IMR-90 (cell line): ENCODE measurements around the gene SCFD2. TPM values are rescaled to one million over a fixed set of nuclear protein-coding genes. Genes with fewer than 3 reads are reported as not detected.

Source experiments
- ATAC-seq: fragments of 200-7000 bp; cut with Tn5 transposase; 2 replicates; pipeline ENCODE4 v1.9.1; 2020; ENCODE audit warnings: low read depth, mild to moderate bottlenecking, moderate library complexity
- BruUV-seq: library from RNA; stranded (reverse); fragments of 400-500 nt; replicated peaks from 2 replicates; lab custom pipeline; 2021; lab: Mats Ljungman, UMichigan
- CTCF ChIA-PET: fragments of 300-600 bp; formaldehyde crosslinking; extraction: SDS; loops from one replicate; lab custom pipeline; 2021; ENCODE audit warnings: antibody characterized with exemption; lab: Yijun Ruan, JAX
- POLR2A ChIA-PET: fragments of 300-600 bp; sonication (Branson Sonifier 250); formaldehyde crosslinking; loops from one replicate; lab custom pipeline; 2022; ENCODE audit warnings: antibody characterized with exemption; ENCODE audit not compliant: unreplicated experiment; lab: Charles Lee
- DNase-seq: peaks from one replicate; pipeline ENCODE4 v3.0.0; 2013
- H2AFZ ChIP-seq: replicated peaks from 2 replicates; pipeline ENCODE3; 2013; ENCODE audit warnings: low read length, mild to moderate bottlenecking; ENCODE audit not compliant: poor library complexity
- H2AK5ac ChIP-seq: 2 replicates; pipeline ENCODE4 v1.6.1; 2013; ENCODE audit warnings: low read depth, low read length, inconsistent platforms
- H2AK9ac ChIP-seq: replicated peaks from 2 replicates; pipeline ENCODE3; 2013; ENCODE audit warnings: mild to moderate bottlenecking, low read depth, low read length, moderate library complexity; ENCODE audit not compliant: poor library complexity
- H2BK120ac ChIP-seq: 2 replicates; pipeline ENCODE4 v1.6.1; 2013; ENCODE audit warnings: low read depth, low read length, inconsistent platforms
- H2BK15ac ChIP-seq: 3 replicates; pipeline ENCODE4 v1.6.1; 2013; ENCODE audit warnings: low read depth, low read length, inconsistent platforms
- H2BK20ac ChIP-seq: 2 replicates; pipeline ENCODE4 v1.6.1; 2013; ENCODE audit warnings: low read depth, mild to moderate bottlenecking, inconsistent platforms, low read length, moderate library complexity
- H2BK5ac ChIP-seq: 2 replicates; pipeline ENCODE4 v1.6.1; 2013; ENCODE audit warnings: mild to moderate bottlenecking, low read depth, low read length, inconsistent platforms; ENCODE audit not compliant: poor library complexity, severe bottlenecking
- H3K14ac ChIP-seq: replicated peaks from 2 replicates; pipeline ENCODE4 v1.6.1; 2013; ENCODE audit warnings: low read depth, low read length, inconsistent platforms
- H3K18ac ChIP-seq: 2 replicates; pipeline ENCODE4 v1.6.1; 2013; ENCODE audit warnings: low read depth, low read length, control low read depth
- H3K23ac ChIP-seq: 2 replicates; pipeline ENCODE4 v1.6.1; 2013; ENCODE audit warnings: low read depth, low read length, inconsistent platforms
- H3K27ac ChIP-seq: 2 replicates; pipeline ENCODE4 v1.5.1; 2013; ENCODE audit warnings: mild to moderate bottlenecking, control low read depth, low read length; ENCODE audit not compliant: insufficient read depth
- H3K27me3 ChIP-seq: 2 replicates; pipeline ENCODE4 v1.6.1; 2013; ENCODE audit warnings: low read length; ENCODE audit not compliant: control insufficient read depth, insufficient read depth
- H3K36me3 ChIP-seq: 2 replicates; pipeline ENCODE4 v1.6.1; 2013; ENCODE audit warnings: low read length, mixed read lengths; ENCODE audit not compliant: control insufficient read depth, insufficient read depth
- H3K4ac ChIP-seq: 2 replicates; pipeline ENCODE4 v1.6.1; 2013; ENCODE audit warnings: low read depth, low read length, inconsistent platforms
- H3K4me1 ChIP-seq: 2 replicates; pipeline ENCODE4 v1.6.1; 2013; ENCODE audit warnings: low read length, mixed read lengths; ENCODE audit not compliant: control insufficient read depth, insufficient read depth
- H3K4me2 ChIP-seq: 2 replicates; pipeline ENCODE4 v1.6.1; 2013; ENCODE audit warnings: low read depth, mild to moderate bottlenecking, control low read depth, low read length, moderate library complexity
- H3K4me3 ChIP-seq: 2 replicates; pipeline ENCODE4 v1.5.1; 2013; ENCODE audit warnings: low read depth, mild to moderate bottlenecking, control low read depth, low read length, moderate library complexity; ENCODE audit not compliant: insufficient read depth
- H3K56ac ChIP-seq: 2 replicates; pipeline ENCODE4 v1.6.1; 2013; ENCODE audit warnings: low read length, inconsistent platforms; ENCODE audit not compliant: insufficient read depth; ENCODE audit errors: extremely low read depth
- H3K79me1 ChIP-seq, 2 experiments: 2 replicates each; pipeline ENCODE4 v1.6.1; 2013; ENCODE audit warnings: low read length in 2 of 2, inconsistent platforms in 1 of 2, low read depth in 1 of 2
- H3K9ac ChIP-seq: 2 replicates; pipeline ENCODE4 v1.6.1; 2013; ENCODE audit warnings: low read depth, low read length, control low read depth
- H3K9me1 ChIP-seq: 2 replicates; pipeline ENCODE4 v1.6.1; 2013; ENCODE audit warnings: low read length, inconsistent platforms; ENCODE audit not compliant: insufficient read depth
- H3K9me3 ChIP-seq: 2 replicates; pipeline ENCODE4 v1.6.1; 2013; ENCODE audit warnings: low read length; ENCODE audit not compliant: control insufficient read depth, insufficient read depth
- H4K20me1 ChIP-seq: 2 replicates; pipeline ENCODE4 v1.6.1; 2013; ENCODE audit warnings: low read length, inconsistent platforms; ENCODE audit not compliant: insufficient read depth
- H4K5ac ChIP-seq: 2 replicates; pipeline ENCODE4 v1.6.1; 2013; ENCODE audit warnings: mild to moderate bottlenecking, low read depth, low read length, control low read depth
- H4K8ac ChIP-seq, 2 experiments: 2 replicates each; pipeline ENCODE4 v1.6.1; 2013; ENCODE audit warnings: low read depth in 2 of 2, low read length in 2 of 2, control low read depth in 1 of 2, inconsistent platforms in 1 of 2
- H4K91ac ChIP-seq: 2 replicates; pipeline ENCODE4 v1.6.1; 2013; ENCODE audit warnings: low read depth, low read length, inconsistent platforms; ENCODE audit not compliant: insufficient read depth
- BHLHE40 ChIP-seq: fragments of 150-350 bp; IDR thresholded peaks from 2 replicates; pipeline ENCODE4 v1.6.1; 2016; ENCODE audit warnings: mild to moderate bottlenecking, low read depth, low read length
- CEBPB ChIP-seq: IDR thresholded peaks from 2 replicates; pipeline ENCODE4 v1.6.1; 2012; ENCODE audit warnings: low read depth, low read length, improper control_type of control experiment
- CHD1 ChIP-seq: IDR thresholded peaks from 2 replicates; pipeline ENCODE4 v1.6.1; 2012; ENCODE audit warnings: low read depth, low read length, improper control_type of control experiment
- FOS ChIP-seq: fragments of 150-350 bp; IDR thresholded peaks from 2 replicates; pipeline ENCODE4 v1.6.1; 2016; ENCODE audit warnings: low read depth, low read length
- MAFK ChIP-seq: IDR thresholded peaks from 2 replicates; pipeline ENCODE4 v1.6.1; 2012; ENCODE audit warnings: low read depth, low read length, improper control_type of control experiment
- MAZ ChIP-seq: IDR thresholded peaks from 2 replicates; pipeline ENCODE4 v1.6.1; 2012; ENCODE audit warnings: low read depth, mild to moderate bottlenecking, low read length, improper control_type of control experiment, moderate library complexity, borderline replicate concordance
- MXI1 ChIP-seq: IDR thresholded peaks from 2 replicates; pipeline ENCODE4 v1.6.1; 2012; ENCODE audit warnings: low read depth, mild to moderate bottlenecking, low read length, moderate library complexity, borderline replicate concordance
- NFE2L2 ChIP-seq: fragments of 150-350 bp; IDR thresholded peaks from 2 replicates; pipeline ENCODE4 v1.6.1; 2016; ENCODE audit warnings: low read depth, mild to moderate bottlenecking, low read length
- POLR2A ChIP-seq: IDR thresholded peaks from 2 replicates; pipeline ENCODE4 v1.6.1; 2012; ENCODE audit warnings: mild to moderate bottlenecking, low read depth, low read length
- RFX5 ChIP-seq: IDR thresholded peaks from 2 replicates; pipeline ENCODE4 v1.8.0; 2012; ENCODE audit warnings: low read depth, mild to moderate bottlenecking, low read length, moderate library complexity
- SMC3 ChIP-seq: fragments of 150-350 bp; IDR thresholded peaks from 2 replicates; pipeline ENCODE4 v1.6.1; 2016; ENCODE audit warnings: low read depth, mild to moderate bottlenecking, antibody characterized with exemption, low read length, moderate library complexity
- WGBS, 2 experiments: methylation state at CpG; one replicate each; pipeline versions ENCODE4 v1.1.5 to v1.1.7; 2013; ENCODE audit warnings: missing lambda C conversion rate in 2 of 2; ENCODE audit not compliant: insufficient read length in 1 of 2; ENCODE audit errors: extremely low coverage in 2 of 2; 5-methylcytosine and 5-hydroxymethylcytosine counted together
- dilution Hi-C: fragments of 300-500 bp; cut with HindIII; formaldehyde crosslinking; loops from one replicate; pipeline ENCODE4 v1.14.3; 2018; ENCODE audit warnings: low sequenced_read_pairs; ENCODE audit not compliant: unreplicated experiment
- in situ Hi-C: fragments of 300-500 bp; cut with MboI; formaldehyde crosslinking; loops from 3 replicates; pipeline ENCODE4 v1.14.3; 2019; ENCODE audit warnings: low sequenced_read_pairs, inconsistent platforms, mixed read lengths
- intact Hi-C: fragments of 100-400 bp; cut with micrococcal nuclease; formaldehyde crosslinking; loops from 2 replicates; pipeline ENCODE4 v1.10.0; 2022
- polyA plus RNA-seq, 3 experiments: library from polyadenylated mRNA; depleted of rRNA; stranded (reverse); fragments of >200 nt; gene quantifications; 2 replicates each; pipeline ENCODE4 v1.2.3, GENCODE V29; 2012; ENCODE audit warnings: low replicate concordance in 1 of 3
- total RNA-seq: library from RNA; depleted of rRNA; stranded (reverse); fragments of >200 nt; gene quantifications from 2 replicates; pipeline ENCODE4 v1.2.3, GENCODE V29; 2012
- TF ChIP-seq, protein P1 (sequence below): conservative IDR thresholded peaks from 2 replicates; pipeline ENCODE4 v1.5.1; 2012; ENCODE audit warnings: mild to moderate bottlenecking, low read depth, low read length, improper control_type of control experiment
- TF ChIP-seq, protein P2 (sequence below): fragments of 150-350 bp; IDR thresholded peaks from 2 replicates; pipeline ENCODE4 v1.6.1; 2017; ENCODE audit warnings: mild to moderate bottlenecking, antibody characterized with exemption, low read length, low read depth

The SCFD2 gene
- total and polyA plus RNA-seq, 2 of the 4 experiments (the other 2 are of a cell fraction): 18.9 to 62.4 TPM

DNA sequence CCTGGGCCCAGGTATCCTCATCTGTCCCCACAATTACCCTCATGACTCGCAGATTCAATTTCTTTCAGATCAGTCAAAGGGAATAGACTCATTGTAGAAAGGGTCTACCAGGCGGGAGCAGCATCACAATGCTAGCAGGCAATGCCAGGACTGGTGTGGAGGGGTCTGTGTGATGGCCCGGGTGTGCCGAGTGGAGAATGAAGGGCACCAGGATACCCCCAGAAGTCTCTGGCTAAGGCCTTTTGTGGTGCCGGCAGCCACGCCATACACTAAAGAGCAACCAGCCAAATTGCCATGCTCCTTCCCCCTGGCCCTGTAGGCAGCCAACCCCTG lies 541.6 kb downstream of the SCFD2 start:
- Histone ChIP-seq H3K9ac (no peak overlapping the region), H4K5ac (peak overlapping the region; percentile 51), H2BK20ac (peak overlapping the region; percentile 92), H3K36me3 (no peaks in the 10 kb centered on the region), H3K4me3 (no peak overlapping the region), H3K4ac (peak overlapping the region; percentile 83), H2BK120ac (peak overlapping the region; percentile 95), H3K56ac (peak overlapping the region; percentile 57; the same call in 1 of the 2 replicates), H3K23ac (peak overlapping the region; percentile 8), H3K18ac (peak overlapping the region; percentile 55), H3K9me3 (no peaks in the 10 kb centered on the region), H4K8ac (peak overlapping the region; percentile 9 to 64; a peak in 3 of 4 replicates), H2BK5ac (peak overlapping the region; percentile 40), H3K79me1 (no peaks in the 10 kb centered on the region), H3K9me1 (peaks cover 22% of the 10 kb centered on the region), H2AK9ac (no peak overlapping the region), H2BK15ac (peak overlapping the region; percentile 81; the same call in 2 of the 3 replicates), H3K27ac (peak overlapping the region; percentile 62), H4K20me1 (peaks cover 10% of the 10 kb centered on the region), H2AK5ac (peak overlapping the region; percentile 90), H3K4me2 (no peak overlapping the region), H3K4me1 (peaks cover 26% of the 10 kb centered on the region), H3K14ac (peak overlapping the region; percentile 86), H3K27me3 (no peaks in the 10 kb centered on the region), H2AFZ (no peak overlapping the region), H4K91ac (peak overlapping the region; percentile 91)
- CTCF ChIA-PET: no interaction called here
- ATAC-seq: no peak
- DNase-seq: no peak
- dilution Hi-C loops (no loop called here), in situ Hi-C loops (no loop called here), intact Hi-C loops (loop anchor here (5.0 kb wide), 1 partner anchor 112 kb away; no protein-coding TSS in a partner anchor)
- POLR2A ChIA-PET: interaction anchor here (1.2 kb wide), 1 partner anchor 9 kb away, joined by 3 read pairs; no protein-coding TSS in a partner anchor
- WGBS, 2 experiments: no CpG with 5 or more reads among the region's 6 CpGs
- BruUV-seq: no TSS peak
- no peak for TF ChIP-seq MAZ
- TF ChIP-seq MXI1: no peak
- TF ChIP-seq, protein P1, sequence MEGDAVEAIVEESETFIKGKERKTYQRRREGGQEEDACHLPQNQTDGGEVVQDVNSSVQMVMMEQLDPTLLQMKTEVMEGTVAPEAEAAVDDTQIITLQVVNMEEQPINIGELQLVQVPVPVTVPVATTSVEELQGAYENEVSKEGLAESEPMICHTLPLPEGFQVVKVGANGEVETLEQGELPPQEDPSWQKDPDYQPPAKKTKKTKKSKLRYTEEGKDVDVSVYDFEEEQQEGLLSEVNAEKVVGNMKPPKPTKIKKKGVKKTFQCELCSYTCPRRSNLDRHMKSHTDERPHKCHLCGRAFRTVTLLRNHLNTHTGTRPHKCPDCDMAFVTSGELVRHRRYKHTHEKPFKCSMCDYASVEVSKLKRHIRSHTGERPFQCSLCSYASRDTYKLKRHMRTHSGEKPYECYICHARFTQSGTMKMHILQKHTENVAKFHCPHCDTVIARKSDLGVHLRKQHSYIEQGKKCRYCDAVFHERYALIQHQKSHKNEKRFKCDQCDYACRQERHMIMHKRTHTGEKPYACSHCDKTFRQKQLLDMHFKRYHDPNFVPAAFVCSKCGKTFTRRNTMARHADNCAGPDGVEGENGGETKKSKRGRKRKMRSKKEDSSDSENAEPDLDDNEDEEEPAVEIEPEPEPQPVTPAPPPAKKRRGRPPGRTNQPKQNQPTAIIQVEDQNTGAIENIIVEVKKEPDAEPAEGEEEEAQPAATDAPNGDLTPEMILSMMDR: no peak
- TF ChIP-seq FOS: no peak
- no peak for TF ChIP-seq BHLHE40
- no peak for TF ChIP-seq NFE2L2
- TF ChIP-seq RFX5: no peak
- TF ChIP-seq MAFK: no peak
- TF ChIP-seq, protein P2, sequence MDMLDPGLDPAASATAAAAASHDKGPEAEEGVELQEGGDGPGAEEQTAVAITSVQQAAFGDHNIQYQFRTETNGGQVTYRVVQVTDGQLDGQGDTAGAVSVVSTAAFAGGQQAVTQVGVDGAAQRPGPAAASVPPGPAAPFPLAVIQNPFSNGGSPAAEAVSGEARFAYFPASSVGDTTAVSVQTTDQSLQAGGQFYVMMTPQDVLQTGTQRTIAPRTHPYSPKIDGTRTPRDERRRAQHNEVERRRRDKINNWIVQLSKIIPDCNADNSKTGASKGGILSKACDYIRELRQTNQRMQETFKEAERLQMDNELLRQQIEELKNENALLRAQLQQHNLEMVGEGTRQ: no peak
- no peak for TF ChIP-seq SMC3
- no peak for TF ChIP-seq CEBPB
- no peak for TF ChIP-seq CHD1
- no peak for TF ChIP-seq POLR2A
